HepG2 (cell line): Measurements from ENCODE around the gene HSP90AB1.

Experiments used
- CHD2 ChIP-seq: IDR thresholded peaks from 2 replicates; pipeline ENCODE4 v1.6.1; 2011; ENCODE audit warnings: low read depth, low read length, improper control_type of control experiment
- FOSL1 ChIP-seq: sonication (generic); formaldehyde crosslinking; IDR thresholded peaks from 2 replicates; pipeline ENCODE4 v1.9.0; 2021; ENCODE audit warnings: missing genetic modification reagents, borderline replicate concordance
- ZSCAN12 ChIP-seq: sonication (generic); formaldehyde crosslinking; IDR thresholded peaks from 2 replicates; pipeline ENCODE4 v1.9.0; 2021; ENCODE audit warnings: mild to moderate bottlenecking, missing genetic modification reagents
- TF ChIP-seq, protein P1 (sequence below): sonication (generic); formaldehyde crosslinking; IDR thresholded peaks from 2 replicates; pipeline ENCODE4 v1.5.1; 2020; ENCODE audit warnings: missing genetic modification reagents, mild to moderate bottlenecking, borderline replicate concordance
- TF ChIP-seq, protein P2 (sequence below): sonication (generic); formaldehyde crosslinking; IDR thresholded peaks from 2 replicates; pipeline ENCODE4 v1.4.0; 2020; ENCODE audit warnings: missing genetic modification reagents, borderline replicate concordance
- TF ChIP-seq, protein P3 (sequence below): sonication (generic); formaldehyde crosslinking; conservative IDR thresholded peaks from 2 replicates; pipeline ENCODE4 v1.4.0; 2020; ENCODE audit warnings: missing genetic modification reagents
- TF ChIP-seq, protein P4 (sequence below): sonication (generic); formaldehyde crosslinking; IDR thresholded peaks from 2 replicates; pipeline ENCODE4 v1.9.0; 2021; ENCODE audit warnings: mild to moderate bottlenecking, missing genetic modification reagents

DNA sequence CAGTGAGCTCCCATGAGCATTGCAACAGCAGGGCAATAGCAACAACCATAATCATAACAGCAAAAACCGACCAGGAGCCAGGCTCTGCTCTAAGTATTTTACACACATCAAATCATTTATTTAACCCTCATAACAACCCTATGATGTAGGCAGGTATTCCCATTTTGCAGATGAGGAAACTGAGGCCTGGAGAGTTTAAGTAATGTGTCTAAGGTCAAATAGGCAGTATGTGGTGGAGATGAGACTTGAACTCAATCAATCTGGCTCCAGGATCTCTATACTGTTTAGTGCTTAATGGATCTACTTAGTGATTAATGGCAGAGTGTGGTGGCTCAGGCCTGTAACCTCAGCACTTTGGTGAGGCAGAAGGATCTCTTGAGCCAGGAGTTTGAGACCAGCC lies 26.7 kb downstream of the HSP90AB1 start:
- TF ChIP-seq ZSCAN12 (CRISPR knock-in tag) (no peak), CHD2 (no peak), FOSL1 (CRISPR knock-in tag) (no peak)
- TF ChIP-seq, protein P1, sequence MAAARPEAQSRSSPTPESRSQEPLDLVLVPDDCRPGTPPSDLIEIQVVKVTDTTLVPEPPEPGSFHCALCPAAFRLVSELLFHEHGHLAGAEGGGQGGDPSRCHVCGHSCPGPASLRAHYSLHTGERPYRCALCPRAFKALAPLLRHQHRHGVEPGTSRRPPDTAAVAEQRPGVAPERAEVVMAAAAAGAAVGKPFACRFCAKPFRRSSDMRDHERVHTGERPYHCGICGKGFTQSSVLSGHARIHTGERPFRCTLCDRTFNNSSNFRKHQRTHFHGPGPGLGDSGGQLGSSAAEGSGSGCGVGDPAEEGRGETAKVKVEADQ = no peak
- TF ChIP-seq, protein P2, sequence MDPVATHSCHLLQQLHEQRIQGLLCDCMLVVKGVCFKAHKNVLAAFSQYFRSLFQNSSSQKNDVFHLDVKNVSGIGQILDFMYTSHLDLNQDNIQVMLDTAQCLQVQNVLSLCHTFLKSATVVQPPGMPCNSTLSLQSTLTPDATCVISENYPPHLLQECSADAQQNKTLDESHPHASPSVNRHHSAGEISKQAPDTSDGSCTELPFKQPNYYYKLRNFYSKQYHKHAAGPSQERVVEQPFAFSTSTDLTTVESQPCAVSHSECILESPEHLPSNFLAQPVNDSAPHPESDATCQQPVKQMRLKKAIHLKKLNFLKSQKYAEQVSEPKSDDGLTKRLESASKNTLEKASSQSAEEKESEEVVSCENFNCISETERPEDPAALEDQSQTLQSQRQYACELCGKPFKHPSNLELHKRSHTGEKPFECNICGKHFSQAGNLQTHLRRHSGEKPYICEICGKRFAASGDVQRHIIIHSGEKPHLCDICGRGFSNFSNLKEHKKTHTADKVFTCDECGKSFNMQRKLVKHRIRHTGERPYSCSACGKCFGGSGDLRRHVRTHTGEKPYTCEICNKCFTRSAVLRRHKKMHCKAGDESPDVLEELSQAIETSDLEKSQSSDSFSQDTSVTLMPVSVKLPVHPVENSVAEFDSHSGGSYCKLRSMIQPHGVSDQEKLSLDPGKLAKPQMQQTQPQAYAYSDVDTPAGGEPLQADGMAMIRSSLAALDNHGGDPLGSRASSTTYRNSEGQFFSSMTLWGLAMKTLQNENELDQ = no peak
- TF ChIP-seq, protein P3, sequence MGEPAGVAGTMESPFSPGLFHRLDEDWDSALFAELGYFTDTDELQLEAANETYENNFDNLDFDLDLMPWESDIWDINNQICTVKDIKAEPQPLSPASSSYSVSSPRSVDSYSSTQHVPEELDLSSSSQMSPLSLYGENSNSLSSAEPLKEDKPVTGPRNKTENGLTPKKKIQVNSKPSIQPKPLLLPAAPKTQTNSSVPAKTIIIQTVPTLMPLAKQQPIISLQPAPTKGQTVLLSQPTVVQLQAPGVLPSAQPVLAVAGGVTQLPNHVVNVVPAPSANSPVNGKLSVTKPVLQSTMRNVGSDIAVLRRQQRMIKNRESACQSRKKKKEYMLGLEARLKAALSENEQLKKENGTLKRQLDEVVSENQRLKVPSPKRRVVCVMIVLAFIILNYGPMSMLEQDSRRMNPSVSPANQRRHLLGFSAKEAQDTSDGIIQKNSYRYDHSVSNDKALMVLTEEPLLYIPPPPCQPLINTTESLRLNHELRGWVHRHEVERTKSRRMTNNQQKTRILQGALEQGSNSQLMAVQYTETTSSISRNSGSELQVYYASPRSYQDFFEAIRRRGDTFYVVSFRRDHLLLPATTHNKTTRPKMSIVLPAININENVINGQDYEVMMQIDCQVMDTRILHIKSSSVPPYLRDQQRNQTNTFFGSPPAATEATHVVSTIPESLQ (CRISPR knock-in tag) = no peak
- TF ChIP-seq, protein P4, sequence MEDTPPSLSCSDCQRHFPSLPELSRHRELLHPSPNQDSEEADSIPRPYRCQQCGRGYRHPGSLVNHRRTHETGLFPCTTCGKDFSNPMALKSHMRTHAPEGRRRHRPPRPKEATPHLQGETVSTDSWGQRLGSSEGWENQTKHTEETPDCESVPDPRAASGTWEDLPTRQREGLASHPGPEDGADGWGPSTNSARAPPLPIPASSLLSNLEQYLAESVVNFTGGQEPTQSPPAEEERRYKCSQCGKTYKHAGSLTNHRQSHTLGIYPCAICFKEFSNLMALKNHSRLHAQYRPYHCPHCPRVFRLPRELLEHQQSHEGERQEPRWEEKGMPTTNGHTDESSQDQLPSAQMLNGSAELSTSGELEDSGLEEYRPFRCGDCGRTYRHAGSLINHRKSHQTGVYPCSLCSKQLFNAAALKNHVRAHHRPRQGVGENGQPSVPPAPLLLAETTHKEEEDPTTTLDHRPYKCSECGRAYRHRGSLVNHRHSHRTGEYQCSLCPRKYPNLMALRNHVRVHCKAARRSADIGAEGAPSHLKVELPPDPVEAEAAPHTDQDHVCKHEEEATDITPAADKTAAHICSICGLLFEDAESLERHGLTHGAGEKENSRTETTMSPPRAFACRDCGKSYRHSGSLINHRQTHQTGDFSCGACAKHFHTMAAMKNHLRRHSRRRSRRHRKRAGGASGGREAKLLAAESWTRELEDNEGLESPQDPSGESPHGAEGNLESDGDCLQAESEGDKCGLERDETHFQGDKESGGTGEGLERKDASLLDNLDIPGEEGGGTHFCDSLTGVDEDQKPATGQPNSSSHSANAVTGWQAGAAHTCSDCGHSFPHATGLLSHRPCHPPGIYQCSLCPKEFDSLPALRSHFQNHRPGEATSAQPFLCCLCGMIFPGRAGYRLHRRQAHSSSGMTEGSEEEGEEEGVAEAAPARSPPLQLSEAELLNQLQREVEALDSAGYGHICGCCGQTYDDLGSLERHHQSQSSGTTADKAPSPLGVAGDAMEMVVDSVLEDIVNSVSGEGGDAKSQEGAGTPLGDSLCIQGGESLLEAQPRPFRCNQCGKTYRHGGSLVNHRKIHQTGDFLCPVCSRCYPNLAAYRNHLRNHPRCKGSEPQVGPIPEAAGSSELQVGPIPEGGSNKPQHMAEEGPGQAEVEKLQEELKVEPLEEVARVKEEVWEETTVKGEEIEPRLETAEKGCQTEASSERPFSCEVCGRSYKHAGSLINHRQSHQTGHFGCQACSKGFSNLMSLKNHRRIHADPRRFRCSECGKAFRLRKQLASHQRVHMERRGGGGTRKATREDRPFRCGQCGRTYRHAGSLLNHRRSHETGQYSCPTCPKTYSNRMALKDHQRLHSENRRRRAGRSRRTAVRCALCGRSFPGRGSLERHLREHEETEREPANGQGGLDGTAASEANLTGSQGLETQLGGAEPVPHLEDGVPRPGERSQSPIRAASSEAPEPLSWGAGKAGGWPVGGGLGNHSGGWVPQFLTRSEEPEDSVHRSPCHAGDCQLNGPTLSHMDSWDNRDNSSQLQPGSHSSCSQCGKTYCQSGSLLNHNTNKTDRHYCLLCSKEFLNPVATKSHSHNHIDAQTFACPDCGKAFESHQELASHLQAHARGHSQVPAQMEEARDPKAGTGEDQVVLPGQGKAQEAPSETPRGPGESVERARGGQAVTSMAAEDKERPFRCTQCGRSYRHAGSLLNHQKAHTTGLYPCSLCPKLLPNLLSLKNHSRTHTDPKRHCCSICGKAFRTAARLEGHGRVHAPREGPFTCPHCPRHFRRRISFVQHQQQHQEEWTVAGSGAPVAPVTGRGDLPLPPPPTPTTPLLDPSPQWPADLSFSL (CRISPR knock-in tag) = no peak
